GM19324 (cell line): Measurements from ENCODE around the gene HPS1.

Source experiments
- ATAC-seq: cut with Tn5 transposase; IDR thresholded peaks from one replicate; pipeline ENCODE4 v1.9.1; 2021; ENCODE audit warnings: mild to moderate bottlenecking, moderate library complexity; ENCODE audit not compliant: unreplicated experiment, low FRiP score

The HPS1 gene

GRCh38 chr10:98373260-98374040 is 73.3 kb downstream of the HPS1 start:
- ATAC-seq, result no peak

- no peak for ATAC-seq
Observed at GRCh38 chr10:98370831-98371820, 75.6 kb downstream of the HPS1 start.

- ATAC-seq, result no peak
Observed at GRCh38 chr10:98369801-98370200, 76.9 kb downstream of the HPS1 start.

- ATAC-seq, result no peak
Observed at GRCh38 chr10:98368644-98369043, 78.1 kb downstream of the HPS1 start.

GRCh38 chr10:98367604-98368451 is 78.9 kb downstream of the HPS1 start:
- no peak for ATAC-seq
